ENCODE data around the gene TGFA.

TGFA gene

GRCh38 chr2:70482401-70482800, 71.2 kb downstream of the TGFA start:
- Mint-ChIP-seq H3K4me1 (ENCODE audit: low read depth) (no peaks in the 10 kb centered on the region), H3K36me3 (ENCODE audit: low read depth) (no peaks in the 10 kb centered on the region), H3K4me3 (no peak overlapping the region), H3K27ac (no peak overlapping the region), H3K9me3 (no peaks in the 10 kb centered on the region), H3K27me3 (ENCODE audit: low read depth) (peaks cover 21% of the 10 kb centered on the region)
- no peak for DNase-seq (ENCODE audit: low spot score)

DNA sequence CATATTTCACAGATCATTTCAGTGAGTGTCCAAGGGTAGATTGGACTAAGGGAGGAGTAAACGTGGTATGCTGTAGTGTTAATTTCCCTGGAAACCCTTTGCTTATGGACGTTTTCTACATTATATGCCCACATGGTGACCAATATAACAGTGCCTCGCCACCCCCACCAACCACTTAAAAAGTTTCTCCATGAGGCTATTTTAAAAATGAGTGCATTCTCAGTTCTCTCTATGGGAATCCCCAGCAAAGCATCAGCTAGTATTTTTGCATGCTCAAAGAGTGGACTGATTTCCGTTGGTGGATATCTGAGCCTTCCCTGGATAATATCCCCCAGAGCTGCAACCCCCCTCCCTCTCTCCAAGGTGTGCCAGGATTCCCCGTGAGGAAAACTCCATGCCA, 73.2 kb downstream of the TGFA start:
- H3K4me1 Mint-ChIP-seq (ENCODE audit: low read depth) = no peaks in the 10 kb centered on the region
- no peak overlapping the region for H3K27ac Mint-ChIP-seq

GRCh38 chr2:70479816-70480215, 73.8 kb downstream of the TGFA start:
- Mint-ChIP-seq H3K27ac (no peak overlapping the region), H3K9me3 (no peaks in the 10 kb centered on the region), H3K36me3 (ENCODE audit: low read depth) (no peaks in the 10 kb centered on the region), H3K4me3 (no peak overlapping the region), H3K4me1 (ENCODE audit: low read depth) (peaks cover 2% of the 10 kb centered on the region), H3K27me3 (ENCODE audit: low read depth) (peaks cover 31% of the 10 kb centered on the region)
- DNase-seq (ENCODE audit: low spot score) = no peak

More for the DNA sequence above, 73.2 kb downstream of the TGFA start:
- Mint-ChIP-seq H3K4me3 (no peak overlapping the region), H3K27me3 (ENCODE audit: low read depth) (peaks cover 29% of the 10 kb centered on the region), H3K36me3 (ENCODE audit: low read depth) (no peaks in the 10 kb centered on the region), H3K9me3 (no peaks in the 10 kb centered on the region)
- no peak for DNase-seq (ENCODE audit: low spot score)

DNA sequence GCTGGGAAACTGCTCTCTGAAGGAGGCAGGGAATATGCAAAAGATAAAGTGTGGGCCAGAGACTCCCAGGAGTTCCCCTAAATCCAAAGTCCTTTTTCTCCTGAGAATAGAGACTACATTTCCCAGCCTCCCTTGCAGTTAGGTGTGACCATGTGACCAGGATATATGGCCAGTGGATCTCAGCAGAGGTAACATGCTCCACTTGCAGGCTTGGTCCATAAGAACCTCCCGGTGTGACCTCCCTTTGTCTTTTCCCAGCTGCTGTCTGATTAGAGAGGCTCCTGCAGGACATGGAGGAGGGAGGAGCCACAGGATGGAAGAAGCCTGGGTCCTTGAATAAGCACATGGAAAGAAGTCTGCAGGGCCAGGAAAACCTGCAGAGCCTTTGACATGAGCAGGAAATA, 76.2 kb downstream of the TGFA start:
- peaks cover 28% of the 10 kb centered on the region for H3K27me3 Mint-ChIP-seq (ENCODE audit: low read depth)
- H3K36me3 Mint-ChIP-seq (ENCODE audit: low read depth) = no peaks in the 10 kb centered on the region
- no peak overlapping the region for H3K27ac Mint-ChIP-seq
- H3K4me1 Mint-ChIP-seq (ENCODE audit: low read depth) = peaks cover 12% of the 10 kb centered on the region
- H3K9me3 Mint-ChIP-seq = no peaks in the 10 kb centered on the region
- no peak overlapping the region for H3K4me3 Mint-ChIP-seq
- DNase-seq (ENCODE audit: low spot score) = no peak

GRCh38 chr2:70475266-70475665, 78.4 kb downstream of the TGFA start:
- Mint-ChIP-seq H3K27me3 (ENCODE audit: low read depth) (peaks cover 22% of the 10 kb centered on the region), H3K36me3 (ENCODE audit: low read depth) (no peaks in the 10 kb centered on the region), H3K4me3 (peak overlapping the region; percentile 20), H3K4me1 (ENCODE audit: low read depth) (peaks cover 12% of the 10 kb centered on the region), H3K27ac (no peak overlapping the region), H3K9me3 (no peaks in the 10 kb centered on the region)
- no peak for DNase-seq (ENCODE audit: low spot score)

DNA sequence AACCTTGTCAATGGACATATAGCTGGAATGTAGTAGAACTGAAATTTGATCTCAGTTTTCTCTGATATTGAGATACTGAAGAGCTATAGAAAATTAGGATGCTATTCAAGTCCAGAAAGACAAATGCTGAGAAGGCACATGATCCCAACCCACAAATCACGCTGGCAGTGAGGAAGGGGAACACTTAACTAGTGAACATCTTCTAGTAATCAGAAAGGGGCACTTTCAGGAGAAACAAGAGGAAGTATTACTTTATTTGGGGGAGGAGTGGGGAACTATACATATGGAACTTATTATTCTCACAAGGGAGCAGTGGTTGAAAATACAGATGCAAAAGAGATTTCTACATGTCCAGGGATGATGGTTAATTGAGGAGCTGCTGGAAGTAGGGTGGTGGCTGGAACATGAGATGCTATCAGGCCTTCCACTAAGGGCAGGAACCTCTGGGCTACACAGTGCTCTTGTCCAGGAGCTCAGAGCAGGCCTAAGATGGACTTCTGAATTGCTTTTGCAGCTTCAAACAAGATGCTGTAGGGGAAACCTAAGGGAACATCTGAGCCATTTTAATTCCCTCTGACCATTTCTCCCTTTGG, 79.3 kb downstream of the TGFA start:
- Mint-ChIP-seq H3K4me1 (ENCODE audit: low read depth) (peaks cover 12% of the 10 kb centered on the region), H3K4me3 (no peak overlapping the region), H3K36me3 (ENCODE audit: low read depth) (no peaks in the 10 kb centered on the region), H3K9me3 (no peaks in the 10 kb centered on the region), H3K27ac (no peak overlapping the region), H3K27me3 (ENCODE audit: low read depth) (peaks cover 19% of the 10 kb centered on the region)
- no peak for DNase-seq (ENCODE audit: low spot score)

GRCh38 chr2:70473101-70473722, 80.4 kb downstream of the TGFA start:
- Mint-ChIP-seq H3K9me3 (no peaks in the 10 kb centered on the region), H3K27ac (no peak overlapping the region), H3K36me3 (ENCODE audit: low read depth) (no peaks in the 10 kb centered on the region), H3K4me1 (ENCODE audit: low read depth) (peaks cover 12% of the 10 kb centered on the region), H3K27me3 (ENCODE audit: low read depth) (peaks cover 18% of the 10 kb centered on the region), H3K4me3 (no peak overlapping the region)
- DNase-seq (ENCODE audit: low spot score) = no peak

GRCh38 chr2:70472221-70472890, 81.3 kb downstream of the TGFA start:
- H3K27me3 Mint-ChIP-seq (ENCODE audit: low read depth) = peaks cover 12% of the 10 kb centered on the region
- no peak overlapping the region for H3K4me3 Mint-ChIP-seq
- no peaks in the 10 kb centered on the region for H3K36me3 Mint-ChIP-seq (ENCODE audit: low read depth)
- DNase-seq (ENCODE audit: low spot score) = no peak
- no peaks in the 10 kb centered on the region for H3K9me3 Mint-ChIP-seq
- H3K27ac Mint-ChIP-seq = no peak overlapping the region
- H3K4me1 Mint-ChIP-seq (ENCODE audit: low read depth) = peaks cover 12% of the 10 kb centered on the region

DNA sequence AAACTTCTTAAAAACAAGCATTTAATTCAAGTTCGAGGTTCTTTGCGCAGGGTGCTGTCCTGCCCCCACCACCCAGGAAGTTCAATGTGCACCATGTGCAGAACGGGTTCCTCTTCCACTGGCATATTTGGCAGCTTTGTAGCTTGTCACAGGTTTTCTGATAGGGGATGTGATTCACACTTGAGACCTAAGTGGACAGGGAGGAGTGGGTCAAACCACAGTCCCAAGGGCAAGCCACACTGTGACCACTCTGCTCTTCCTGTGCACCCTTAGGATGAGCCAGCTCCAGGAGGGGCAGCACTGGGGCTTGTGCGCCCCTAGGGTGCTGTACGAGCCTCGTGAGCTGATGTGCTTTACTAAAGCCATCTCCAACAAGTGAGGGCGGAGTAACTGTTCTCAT, 82.5 kb downstream of the TGFA start:
- peaks cover 12% of the 10 kb centered on the region for H3K4me1 Mint-ChIP-seq (ENCODE audit: low read depth)
- H3K27ac Mint-ChIP-seq = no peak overlapping the region
- H3K4me3 Mint-ChIP-seq = no peak overlapping the region
- H3K27me3 Mint-ChIP-seq (ENCODE audit: low read depth) = peaks cover 5% of the 10 kb centered on the region
- H3K36me3 Mint-ChIP-seq (ENCODE audit: low read depth) = no peaks in the 10 kb centered on the region
- H3K9me3 Mint-ChIP-seq = no peaks in the 10 kb centered on the region
- no peak for DNase-seq (ENCODE audit: low spot score)

DNA sequence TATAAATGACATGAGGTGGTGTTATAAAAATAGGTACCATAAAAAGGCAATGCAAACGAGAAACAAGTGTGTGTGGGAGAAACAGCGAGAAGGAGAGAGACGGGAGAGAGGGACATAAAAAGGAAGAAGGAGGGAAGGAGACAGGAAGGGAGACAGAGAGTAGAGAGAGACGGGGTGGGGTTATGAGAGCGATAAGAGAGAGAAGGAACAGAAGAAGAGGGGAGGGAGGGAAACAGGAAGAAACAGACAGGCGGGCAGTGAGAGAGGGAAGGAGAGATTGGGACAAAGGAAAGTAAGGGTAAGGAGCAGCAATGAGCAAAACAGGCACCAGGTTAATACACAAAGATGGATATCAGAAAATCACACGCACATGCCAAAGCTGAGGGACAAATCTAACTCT, 83.7 kb downstream of the TGFA start:
- no peaks in the 10 kb centered on the region for H3K36me3 Mint-ChIP-seq (ENCODE audit: low read depth)
- peaks cover 10% of the 10 kb centered on the region for H3K4me1 Mint-ChIP-seq (ENCODE audit: low read depth)
- no peak overlapping the region for H3K4me3 Mint-ChIP-seq
- H3K9me3 Mint-ChIP-seq = no peaks in the 10 kb centered on the region
- DNase-seq (ENCODE audit: low spot score) = no peak
- H3K27ac Mint-ChIP-seq = no peak overlapping the region
- H3K27me3 Mint-ChIP-seq (ENCODE audit: low read depth) = peaks cover 2% of the 10 kb centered on the region

GRCh38 chr2:70469435-70469834, 84.2 kb downstream of the TGFA start:
- Mint-ChIP-seq H3K36me3 (ENCODE audit: low read depth) (no peaks in the 10 kb centered on the region), H3K9me3 (no peaks in the 10 kb centered on the region), H3K4me3 (no peak overlapping the region), H3K27ac (no peak overlapping the region), H3K27me3 (ENCODE audit: low read depth) (peaks cover 2% of the 10 kb centered on the region), H3K4me1 (ENCODE audit: low read depth) (peaks cover 10% of the 10 kb centered on the region)
- no peak for DNase-seq (ENCODE audit: low spot score)

- H3K36me3 Mint-ChIP-seq (ENCODE audit: low read depth) = no peaks in the 10 kb centered on the region
Observed at GRCh38 chr2:70468878-70469277, 84.7 kb downstream of the TGFA start.

DNA sequence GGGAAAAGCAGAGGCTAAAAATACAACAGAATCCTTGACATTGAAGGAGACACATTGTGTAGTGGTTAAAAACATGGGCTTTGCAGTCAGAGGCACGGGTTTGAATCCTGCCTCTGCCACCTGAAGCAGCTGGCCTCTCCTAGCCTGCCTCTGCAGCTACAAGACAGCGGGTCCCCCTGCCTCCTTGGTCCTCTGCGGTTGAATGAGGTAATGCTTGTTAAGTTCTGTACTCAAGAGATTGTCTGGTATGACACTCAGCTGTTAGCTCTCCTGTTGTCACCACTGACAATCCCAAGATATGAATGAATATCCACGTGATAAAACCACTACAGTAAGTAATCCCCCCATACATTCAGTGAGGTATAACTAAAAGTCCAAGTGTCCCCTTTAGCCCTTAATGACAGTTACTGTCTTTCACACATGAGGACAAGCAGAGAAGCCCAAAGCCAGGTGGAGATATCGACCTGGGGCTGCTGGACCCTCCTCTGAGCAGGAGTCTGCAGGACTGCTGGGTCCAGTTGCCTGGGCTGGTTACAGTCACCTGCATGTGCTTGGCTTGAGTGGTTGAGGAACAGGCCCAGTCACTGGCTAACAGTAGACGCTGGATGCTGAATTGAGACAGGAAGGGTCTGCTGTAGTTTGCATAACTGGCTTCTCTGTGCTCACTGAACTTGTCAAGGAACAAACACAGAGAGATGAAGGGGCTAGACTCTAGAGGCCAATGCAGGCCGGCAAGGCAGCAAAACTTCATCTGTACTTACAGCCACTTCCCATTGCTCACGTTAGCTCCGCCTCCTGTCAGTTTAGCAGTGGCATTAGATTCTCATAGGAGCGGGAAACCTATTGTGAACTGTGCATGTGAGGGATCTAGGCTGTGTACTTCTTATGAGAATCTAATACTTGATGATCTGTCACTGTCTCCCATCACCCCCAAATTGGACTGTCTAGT, 85.5 kb downstream of the TGFA start:
- no peak overlapping the region for H3K4me3 Mint-ChIP-seq
- no peak overlapping the region for H3K27ac Mint-ChIP-seq
- H3K36me3 Mint-ChIP-seq (ENCODE audit: low read depth) = no peaks in the 10 kb centered on the region
- no peaks in the 10 kb centered on the region for H3K9me3 Mint-ChIP-seq
- H3K4me1 Mint-ChIP-seq (ENCODE audit: low read depth) = no peaks in the 10 kb centered on the region
- H3K27me3 Mint-ChIP-seq (ENCODE audit: low read depth) = peaks cover 2% of the 10 kb centered on the region
- no peak for DNase-seq (ENCODE audit: low spot score)

More at GRCh38 chr2:70468878-70469277, 84.7 kb downstream of the TGFA start:
- no peaks in the 10 kb centered on the region for H3K9me3 Mint-ChIP-seq
- H3K27me3 Mint-ChIP-seq (ENCODE audit: low read depth) = peaks cover 2% of the 10 kb centered on the region
- no peak overlapping the region for H3K27ac Mint-ChIP-seq
- H3K4me1 Mint-ChIP-seq (ENCODE audit: low read depth) = peaks cover 5% of the 10 kb centered on the region
- H3K4me3 Mint-ChIP-seq = no peak overlapping the region
- no peak for DNase-seq (ENCODE audit: low spot score)

DNA sequence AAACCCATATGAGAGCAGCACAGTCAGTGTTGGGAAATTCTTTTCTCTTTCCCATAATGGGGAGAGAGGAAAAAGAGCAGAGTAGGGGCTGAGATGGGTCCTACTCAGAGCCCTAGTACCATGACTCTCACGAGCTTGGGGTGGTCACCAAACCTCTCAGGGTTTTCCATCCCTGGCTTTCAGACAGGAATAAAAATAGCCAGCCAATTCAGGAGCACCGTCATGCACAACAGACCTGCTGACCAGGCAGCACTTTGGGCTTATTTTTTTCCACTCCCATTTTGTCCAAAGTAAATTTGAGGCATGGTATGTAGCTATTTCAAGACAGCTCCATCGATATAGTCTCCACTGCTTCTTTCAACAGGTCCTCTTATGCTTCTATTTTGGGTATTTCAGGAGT, 86.4 kb downstream of the TGFA start:
- Mint-ChIP-seq H3K9me3 (no peaks in the 10 kb centered on the region), H3K27me3 (ENCODE audit: low read depth) (peaks cover 2% of the 10 kb centered on the region), H3K4me1 (ENCODE audit: low read depth) (no peaks in the 10 kb centered on the region), H3K4me3 (no peak overlapping the region), H3K36me3 (ENCODE audit: low read depth) (no peaks in the 10 kb centered on the region), H3K27ac (no peak overlapping the region)
- DNase-seq (ENCODE audit: low spot score) = no peak

Measured in T-helper 2 cell treated with Interferon-gamma antibody and Interleukin-4, amounts not matched to agents 5 μg/mL and 100 μg/mL, for 36 hours (primary cell).